Nephron (organoid): ENCODE results near the gene EMC10.
A peak's percentile ranks its signal among the peaks of the same experiment; 100 is the strongest.

Experiments
- H3K27ac Mint-ChIP-seq, 3 experiments: 2 replicates each; pipeline ENCODE4 v1.8.0; 2020; ENCODE audit warnings: mixed read lengths in 3 of 3, mild to moderate bottlenecking in 2 of 3, moderate library complexity in 1 of 3
- H3K27me3 Mint-ChIP-seq: 2 replicates; pipeline ENCODE4 v1.8.0; 2021; ENCODE audit warnings: low read depth, mild to moderate bottlenecking, moderate library complexity, mixed read lengths
- H3K36me3 Mint-ChIP-seq: 2 replicates; pipeline ENCODE4 v1.8.0; 2020; ENCODE audit warnings: low read depth, mixed read lengths
- H3K4me1 Mint-ChIP-seq: 2 replicates; pipeline ENCODE4 v1.8.0; 2020; ENCODE audit warnings: mixed read lengths
- H3K4me3 Mint-ChIP-seq, 3 experiments: 2 replicates each; pipeline ENCODE4 v1.8.0; 2020; ENCODE audit warnings: mild to moderate bottlenecking in 3 of 3, mixed read lengths in 3 of 3, moderate library complexity in 2 of 3
- H3K9me3 Mint-ChIP-seq: 2 replicates; pipeline ENCODE4 v1.8.0; 2020; ENCODE audit warnings: mixed read lengths
- TF ChIP-seq, protein P1 (sequence below), 3 experiments: fragments of 200-600 bp; sonication (generic); IDR thresholded peaks; one replicate each; pipeline ENCODE4 v1.5.0; 2021; ENCODE audit warnings: antibody characterized with exemption in 3 of 3; ENCODE audit not compliant: unreplicated experiment in 3 of 3

Gene EMC10

GRCh38 chr19:50431343-50432220 lies 44.7 kb upstream of the EMC10 start:
- peak overlapping the region; percentile 81 to 87 (median 83) for H3K27ac Mint-ChIP-seq
- TF ChIP-seq, protein P1, sequence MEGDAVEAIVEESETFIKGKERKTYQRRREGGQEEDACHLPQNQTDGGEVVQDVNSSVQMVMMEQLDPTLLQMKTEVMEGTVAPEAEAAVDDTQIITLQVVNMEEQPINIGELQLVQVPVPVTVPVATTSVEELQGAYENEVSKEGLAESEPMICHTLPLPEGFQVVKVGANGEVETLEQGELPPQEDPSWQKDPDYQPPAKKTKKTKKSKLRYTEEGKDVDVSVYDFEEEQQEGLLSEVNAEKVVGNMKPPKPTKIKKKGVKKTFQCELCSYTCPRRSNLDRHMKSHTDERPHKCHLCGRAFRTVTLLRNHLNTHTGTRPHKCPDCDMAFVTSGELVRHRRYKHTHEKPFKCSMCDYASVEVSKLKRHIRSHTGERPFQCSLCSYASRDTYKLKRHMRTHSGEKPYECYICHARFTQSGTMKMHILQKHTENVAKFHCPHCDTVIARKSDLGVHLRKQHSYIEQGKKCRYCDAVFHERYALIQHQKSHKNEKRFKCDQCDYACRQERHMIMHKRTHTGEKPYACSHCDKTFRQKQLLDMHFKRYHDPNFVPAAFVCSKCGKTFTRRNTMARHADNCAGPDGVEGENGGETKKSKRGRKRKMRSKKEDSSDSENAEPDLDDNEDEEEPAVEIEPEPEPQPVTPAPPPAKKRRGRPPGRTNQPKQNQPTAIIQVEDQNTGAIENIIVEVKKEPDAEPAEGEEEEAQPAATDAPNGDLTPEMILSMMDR (IDR thresholded peaks at IDR 0.05; ENCODE audit: unreplicated experiment in 3 of 3) = no peak
- no peaks in the 10 kb centered on the region for H3K36me3 Mint-ChIP-seq
- peaks cover 29% of the 10 kb centered on the region for H3K4me1 Mint-ChIP-seq
- peak overlapping the region; percentile 93 to 96 (median 94) for H3K4me3 Mint-ChIP-seq
- peaks cover 24% of the 10 kb centered on the region for H3K27me3 Mint-ChIP-seq
- no peaks in the 10 kb centered on the region for H3K9me3 Mint-ChIP-seq

GRCh38 chr19:50432221-50433028 lies 43.9 kb upstream of the EMC10 start, which contains the start of gene MYBPC2:
MYBPC2 (plus strand) TSS chr19:50432892; CDS start chr19:50432954, 62 bp downstream.
- peak within 1 kb of the TSS; percentile 81 to 87 (median 83) for H3K27ac Mint-ChIP-seq
- no peaks in the 10 kb centered on the region for H3K36me3 Mint-ChIP-seq
- peak within 1 kb of the TSS; percentile 93 to 96 (median 94) for H3K4me3 Mint-ChIP-seq
- TF ChIP-seq, protein P1 (IDR thresholded peaks at IDR 0.05; ENCODE audit: unreplicated experiment in 3 of 3) = no peak
- H3K4me1 Mint-ChIP-seq = peaks cover 29% of the 10 kb centered on the region
- H3K9me3 Mint-ChIP-seq = no peaks in the 10 kb centered on the region
- peaks cover 33% of the 10 kb centered on the region for H3K27me3 Mint-ChIP-seq

DNA sequence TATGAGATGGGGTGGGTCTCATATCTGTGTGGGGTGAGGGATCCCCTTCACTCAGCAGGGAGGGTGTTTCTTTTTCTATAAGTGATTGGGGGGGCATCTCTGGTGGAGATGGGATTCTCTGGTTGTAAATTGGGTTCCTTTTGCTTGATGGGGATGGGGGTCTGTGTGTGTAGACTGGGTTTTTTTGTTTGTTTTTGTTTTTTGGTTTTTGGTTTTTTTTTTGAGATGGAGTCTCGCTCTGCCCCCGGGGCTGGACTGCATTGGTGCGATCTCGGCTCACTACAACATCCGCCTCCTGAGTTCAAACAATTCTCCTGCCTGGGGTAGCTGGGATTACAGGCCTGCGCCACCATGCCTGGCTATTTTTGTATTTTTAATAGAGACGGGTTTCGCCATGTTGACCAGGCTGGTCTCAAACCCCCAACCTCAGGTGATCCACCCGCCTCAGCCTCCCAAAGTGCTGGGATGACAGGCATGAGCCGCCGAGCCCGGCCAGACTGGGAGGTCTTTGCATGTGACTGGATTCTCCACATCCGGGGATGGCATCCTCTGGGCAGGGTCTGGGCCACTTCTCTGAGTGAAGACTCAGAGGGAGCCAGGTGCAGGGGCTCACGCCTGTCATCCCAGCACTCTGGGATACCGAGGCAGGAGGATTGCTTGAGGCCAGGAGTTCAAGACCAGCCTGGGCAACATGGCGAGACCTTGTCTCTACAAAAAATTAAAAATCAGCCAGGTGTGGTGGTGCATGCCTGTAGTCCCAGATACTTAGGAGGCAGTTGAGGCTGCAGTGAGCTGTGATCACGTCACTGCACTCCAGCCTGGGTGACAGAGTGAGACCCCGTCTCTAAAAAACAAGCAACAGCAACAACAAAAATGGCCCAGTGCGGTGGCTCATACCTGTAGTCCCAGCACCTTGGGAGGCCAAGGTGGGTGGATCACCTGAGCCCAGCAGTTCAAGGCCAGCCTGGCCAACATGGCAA lies 42.8 kb upstream of the EMC10 start:
- Mint-ChIP-seq H3K4me1 (peaks cover 29% of the 10 kb centered on the region), H3K27me3 (peaks cover 34% of the 10 kb centered on the region), H3K36me3 (no peaks in the 10 kb centered on the region), H3K9me3 (no peaks in the 10 kb centered on the region), H3K4me3 (peak overlapping the region; percentile 84 to 87 (median 85)), H3K27ac (peak overlapping the region; percentile 60 to 83 (median 80))
- TF ChIP-seq, protein P1 (IDR thresholded peaks at IDR 0.05; ENCODE audit: unreplicated experiment in 3 of 3) = no peak

DNA sequence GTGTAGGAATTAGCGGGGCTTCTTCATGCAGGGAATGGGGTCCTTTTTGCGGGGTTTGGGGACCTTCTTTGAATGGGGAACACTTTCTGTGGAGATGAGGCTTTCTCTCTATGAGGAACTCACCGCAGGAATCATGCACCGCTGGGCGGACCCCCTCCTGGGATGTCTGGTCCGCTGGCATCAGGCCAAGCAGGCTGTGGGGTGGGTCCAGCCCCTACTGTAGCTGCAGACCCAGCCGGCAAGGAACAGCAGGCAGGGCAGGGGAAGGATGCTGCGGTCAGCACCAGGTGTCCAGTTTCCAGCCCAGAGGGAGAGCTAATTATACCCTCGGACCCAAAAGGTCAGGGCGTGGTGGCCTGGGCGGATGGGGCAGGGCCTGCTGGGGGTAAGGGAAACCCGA lies 41.8 kb upstream of the EMC10 start:
- H3K36me3 Mint-ChIP-seq = no peaks in the 10 kb centered on the region
- TF ChIP-seq, protein P1 (IDR thresholded peaks at IDR 0.05; ENCODE audit: unreplicated experiment in 3 of 3) = no peak
- H3K27me3 Mint-ChIP-seq = peaks cover 24% of the 10 kb centered on the region
- H3K27ac Mint-ChIP-seq = peak overlapping the region in 2 of 3 experiments; percentile 38 to 52
- H3K4me1 Mint-ChIP-seq = peaks cover 25% of the 10 kb centered on the region
- no peaks in the 10 kb centered on the region for H3K9me3 Mint-ChIP-seq
- H3K4me3 Mint-ChIP-seq = peak overlapping the region; percentile 62 to 85 (median 65)

DNA sequence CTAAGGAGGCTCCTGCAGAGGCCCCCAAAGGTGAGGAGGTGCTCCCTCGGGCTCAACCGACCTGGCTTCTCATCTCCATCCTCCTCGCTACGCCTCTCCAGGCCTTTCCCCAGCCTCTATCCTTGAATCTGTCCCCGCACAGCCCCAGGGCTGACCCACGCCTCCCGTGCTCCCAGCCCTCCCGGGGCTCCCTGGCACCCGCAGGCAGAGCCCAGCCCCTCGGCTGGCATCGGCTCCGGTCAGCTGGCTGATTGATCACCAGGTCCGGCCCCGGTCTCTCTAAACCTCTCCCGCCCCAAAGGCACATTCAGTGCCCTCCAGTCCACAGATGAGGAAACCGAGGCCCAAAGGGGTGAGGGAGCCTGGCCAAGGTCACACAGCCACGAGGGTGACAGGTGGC lies 41.1 kb upstream of the EMC10 start:
- no peaks in the 10 kb centered on the region for H3K9me3 Mint-ChIP-seq
- peaks cover 17% of the 10 kb centered on the region for H3K27me3 Mint-ChIP-seq
- H3K4me3 Mint-ChIP-seq = no peak overlapping the region
- H3K4me1 Mint-ChIP-seq = peaks cover 25% of the 10 kb centered on the region
- no peaks in the 10 kb centered on the region for H3K36me3 Mint-ChIP-seq
- H3K27ac Mint-ChIP-seq = no peak overlapping the region
- TF ChIP-seq, protein P1 (IDR thresholded peaks at IDR 0.05; ENCODE audit: unreplicated experiment in 3 of 3) = no peak
